Stimulated activated naive CD8-positive, alpha-beta T cell treated with anti-CD3 and anti-CD28 coated beads, Interleukin-15, Interleukin-2, amounts not matched to agents 100 ng/mL and 50 ng/mL, for 24 hours (primary cell): ENCODE measurements around the gene KHNYN.

ENCODE experiments used
- H3K27ac Mint-ChIP-seq: one replicate; pipeline ENCODE4 v1.8.0; 2021; ENCODE audit warnings: mild to moderate bottlenecking, mixed read lengths
- H3K27me3 Mint-ChIP-seq: one replicate; pipeline ENCODE4 v1.8.0; 2021; ENCODE audit warnings: mixed read lengths
- H3K36me3 Mint-ChIP-seq: one replicate; pipeline ENCODE4 v1.8.0; 2021; ENCODE audit warnings: low read depth, mixed read lengths
- H3K4me1 Mint-ChIP-seq: one replicate; pipeline ENCODE4 v1.8.0; 2021; ENCODE audit warnings: low read depth, mixed read lengths
- H3K4me3 Mint-ChIP-seq: one replicate; pipeline ENCODE4 v1.8.0; 2021; ENCODE audit warnings: mild to moderate bottlenecking, mixed read lengths
- H3K9me3 Mint-ChIP-seq: one replicate; pipeline ENCODE4 v1.8.0; 2021; ENCODE audit warnings: mixed read lengths

KHNYN gene

GRCh38 chr14:24426912-24427536, 2.7 kb upstream of the KHNYN start:
- Mint-ChIP-seq H3K27me3 (no peaks in the 10 kb centered on the region), H3K9me3 (no peaks in the 10 kb centered on the region), H3K36me3 (peaks cover 7% of the 10 kb centered on the region)

GRCh38 chr14:24427537-24428508, 1.9 kb upstream of the KHNYN start:
- Mint-ChIP-seq H3K27ac (peak overlapping the region; percentile 62), H3K4me1 (peaks cover 41% of the 10 kb centered on the region), H3K27me3 (no peaks in the 10 kb centered on the region), H3K4me3 (no peak overlapping the region), H3K9me3 (no peaks in the 10 kb centered on the region), H3K36me3 (peaks cover 9% of the 10 kb centered on the region)

More at GRCh38 chr14:24426912-24427536, 2.7 kb upstream of the KHNYN start:
- H3K27ac Mint-ChIP-seq, result no peak overlapping the region
- no peak overlapping the region for H3K4me3 Mint-ChIP-seq
- H3K4me1 Mint-ChIP-seq, result peaks cover 40% of the 10 kb centered on the region

- peak overlapping the region; percentile 88 for H3K4me3 Mint-ChIP-seq
- H3K36me3 Mint-ChIP-seq, result peaks cover 18% of the 10 kb centered on the region
- H3K27me3 Mint-ChIP-seq, result no peaks in the 10 kb centered on the region
- no peaks in the 10 kb centered on the region for H3K9me3 Mint-ChIP-seq
- peaks cover 46% of the 10 kb centered on the region for H3K4me1 Mint-ChIP-seq
- peak overlapping the region; percentile 95 for H3K27ac Mint-ChIP-seq
Measured at GRCh38 chr14:24428628-24429394, 943 bp upstream of the KHNYN start.

- H3K9me3 Mint-ChIP-seq, result no peaks in the 10 kb centered on the region
- H3K4me1 Mint-ChIP-seq, result peaks cover 46% of the 10 kb centered on the region
- H3K27me3 Mint-ChIP-seq, result no peaks in the 10 kb centered on the region
Measured at GRCh38 chr14:24430143-24430681, 458 bp downstream of the KHNYN start.

GRCh38 chr14:24430682-24431568, 1.2 kb downstream of the KHNYN start:
- H3K4me1 Mint-ChIP-seq, result peaks cover 47% of the 10 kb centered on the region
- no peaks in the 10 kb centered on the region for H3K27me3 Mint-ChIP-seq
- H3K4me3 Mint-ChIP-seq, result peak overlapping the region; percentile 91
- peak overlapping the region; percentile 92 for H3K27ac Mint-ChIP-seq
- no peaks in the 10 kb centered on the region for H3K9me3 Mint-ChIP-seq
- peaks cover 21% of the 10 kb centered on the region for H3K36me3 Mint-ChIP-seq

More at GRCh38 chr14:24430143-24430681, 458 bp downstream of the KHNYN start:
- H3K4me3 Mint-ChIP-seq, result peak overlapping the region; percentile 91
- H3K36me3 Mint-ChIP-seq, result peaks cover 21% of the 10 kb centered on the region
- peak overlapping the region; percentile 92 for H3K27ac Mint-ChIP-seq

GRCh38 chr14:24431569-24432258, 2.0 kb downstream of the KHNYN start:
- H3K36me3 Mint-ChIP-seq, result peaks cover 24% of the 10 kb centered on the region
- peak overlapping the region; percentile 92 for H3K27ac Mint-ChIP-seq
- peaks cover 45% of the 10 kb centered on the region for H3K4me1 Mint-ChIP-seq
- H3K27me3 Mint-ChIP-seq, result no peaks in the 10 kb centered on the region
- H3K4me3 Mint-ChIP-seq, result peak overlapping the region; percentile 91
- H3K9me3 Mint-ChIP-seq, result no peaks in the 10 kb centered on the region

- no peaks in the 10 kb centered on the region for H3K27me3 Mint-ChIP-seq
- peak overlapping the region; percentile 20 for H3K4me3 Mint-ChIP-seq
- peaks cover 28% of the 10 kb centered on the region for H3K36me3 Mint-ChIP-seq
- H3K4me1 Mint-ChIP-seq, result peaks cover 47% of the 10 kb centered on the region
- no peaks in the 10 kb centered on the region for H3K9me3 Mint-ChIP-seq
- H3K27ac Mint-ChIP-seq, result no peak overlapping the region
Measured at GRCh38 chr14:24432259-24433131, 2.7 kb downstream of the KHNYN start.

GRCh38 chr14:24434036-24434435, 4.3 kb downstream of the KHNYN start:
- no peaks in the 10 kb centered on the region for H3K27me3 Mint-ChIP-seq
- H3K4me3 Mint-ChIP-seq, result no peak overlapping the region
- H3K4me1 Mint-ChIP-seq, result peaks cover 55% of the 10 kb centered on the region
- H3K27ac Mint-ChIP-seq, result no peak overlapping the region
- peaks cover 41% of the 10 kb centered on the region for H3K36me3 Mint-ChIP-seq
- no peaks in the 10 kb centered on the region for H3K9me3 Mint-ChIP-seq

- Mint-ChIP-seq H3K4me1 (peaks cover 56% of the 10 kb centered on the region), H3K36me3 (peaks cover 48% of the 10 kb centered on the region), H3K4me3 (no peak overlapping the region)
Measured at GRCh38 chr14:24434676-24435075, 4.9 kb downstream of the KHNYN start.

GRCh38 chr14:24435192-24435810, 5.5 kb downstream of the KHNYN start:
- H3K4me1 Mint-ChIP-seq, result peaks cover 60% of the 10 kb centered on the region
- H3K9me3 Mint-ChIP-seq, result no peaks in the 10 kb centered on the region
- no peak overlapping the region for H3K27ac Mint-ChIP-seq
- peaks cover 50% of the 10 kb centered on the region for H3K36me3 Mint-ChIP-seq
- no peak overlapping the region for H3K4me3 Mint-ChIP-seq
- H3K27me3 Mint-ChIP-seq, result no peaks in the 10 kb centered on the region

More at GRCh38 chr14:24434676-24435075, 4.9 kb downstream of the KHNYN start:
- H3K9me3 Mint-ChIP-seq, result no peaks in the 10 kb centered on the region
- no peaks in the 10 kb centered on the region for H3K27me3 Mint-ChIP-seq
- H3K27ac Mint-ChIP-seq, result no peak overlapping the region

- Mint-ChIP-seq H3K36me3 (peaks cover 56% of the 10 kb centered on the region), H3K4me1 (peaks cover 64% of the 10 kb centered on the region), H3K4me3 (no peak overlapping the region), H3K9me3 (no peaks in the 10 kb centered on the region), H3K27ac (no peak overlapping the region), H3K27me3 (no peaks in the 10 kb centered on the region)
Measured at GRCh38 chr14:24435998-24436354, 6.2 kb downstream of the KHNYN start.

GRCh38 chr14:24436355-24437019, 6.7 kb downstream of the KHNYN start:
- Mint-ChIP-seq H3K27ac (peak overlapping the region; percentile 81), H3K27me3 (no peaks in the 10 kb centered on the region), H3K36me3 (peaks cover 60% of the 10 kb centered on the region), H3K9me3 (no peaks in the 10 kb centered on the region), H3K4me3 (peak overlapping the region; percentile 29), H3K4me1 (peaks cover 64% of the 10 kb centered on the region)
